GM20000 (cell line): Measurements from ENCODE around the gene ANO2.

Source experiments
- DNase-seq: peaks from one replicate; pipeline ENCODE4 v3.0.0; 2012; ENCODE audit warnings: low spot score
- CTCF ChIP-seq: IDR thresholded peaks from 2 replicates; pipeline ENCODE4 v1.5.1; 2012; ENCODE audit warnings: mild to moderate bottlenecking, control low read depth; ENCODE audit errors: extremely low read depth, missing control alignments

Gene ANO2

GRCh38 chr12:5924342-5924741, 20.7 kb downstream of the ANO2 start:
- DNase-seq: no peak
- TF ChIP-seq CTCF: no peak

DNA sequence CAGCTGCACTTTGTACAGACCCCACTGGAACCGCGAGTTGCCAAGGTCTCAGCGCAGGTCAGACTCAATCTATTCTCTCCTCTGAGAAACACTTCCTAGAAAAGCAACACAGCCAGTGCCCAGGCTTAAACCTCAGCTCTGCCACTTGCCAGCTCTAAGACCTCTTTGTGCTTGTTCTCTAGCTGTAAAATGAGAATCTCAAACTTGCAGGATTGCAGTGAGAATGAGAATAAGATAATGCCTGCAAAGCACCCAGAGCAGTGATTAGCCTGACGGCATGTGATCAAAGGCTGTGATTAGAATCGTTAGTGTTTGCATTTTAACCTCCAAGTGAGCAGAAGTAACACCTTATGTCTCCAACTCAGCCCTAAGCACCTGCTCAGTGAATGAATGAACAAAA, 21.3 kb downstream of the ANO2 start:
- DNase-seq: no peak
- no peak for TF ChIP-seq CTCF

DNA sequence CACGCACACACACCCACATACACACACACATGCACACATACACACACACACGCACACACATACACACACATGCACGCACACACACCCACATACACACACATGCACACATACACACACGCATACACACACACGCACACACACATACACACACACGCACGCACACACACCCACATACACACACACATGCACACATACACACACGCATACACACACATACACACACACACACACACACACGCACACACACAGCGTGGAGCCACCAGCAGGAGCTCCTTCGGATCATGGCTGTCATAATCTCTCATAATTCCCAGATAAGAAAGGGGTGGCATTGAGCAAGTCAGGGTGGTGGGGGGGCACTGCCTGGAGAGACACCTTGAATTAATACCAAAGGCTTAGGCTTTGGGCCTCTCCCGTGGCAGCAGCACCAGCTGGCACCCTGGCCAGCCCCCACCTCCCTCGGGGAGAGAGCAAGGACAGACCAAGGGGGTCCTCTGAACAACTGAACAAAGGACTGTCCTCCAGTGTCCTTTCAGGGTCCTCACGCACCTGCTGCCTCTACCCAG, 21.9 kb downstream of the ANO2 start:
- no peak for TF ChIP-seq CTCF
- DNase-seq: no peak

GRCh38 chr12:5921966-5922899, 22.8 kb downstream of the ANO2 start:
- TF ChIP-seq CTCF: no peak
- DNase-seq: no peak

DNA sequence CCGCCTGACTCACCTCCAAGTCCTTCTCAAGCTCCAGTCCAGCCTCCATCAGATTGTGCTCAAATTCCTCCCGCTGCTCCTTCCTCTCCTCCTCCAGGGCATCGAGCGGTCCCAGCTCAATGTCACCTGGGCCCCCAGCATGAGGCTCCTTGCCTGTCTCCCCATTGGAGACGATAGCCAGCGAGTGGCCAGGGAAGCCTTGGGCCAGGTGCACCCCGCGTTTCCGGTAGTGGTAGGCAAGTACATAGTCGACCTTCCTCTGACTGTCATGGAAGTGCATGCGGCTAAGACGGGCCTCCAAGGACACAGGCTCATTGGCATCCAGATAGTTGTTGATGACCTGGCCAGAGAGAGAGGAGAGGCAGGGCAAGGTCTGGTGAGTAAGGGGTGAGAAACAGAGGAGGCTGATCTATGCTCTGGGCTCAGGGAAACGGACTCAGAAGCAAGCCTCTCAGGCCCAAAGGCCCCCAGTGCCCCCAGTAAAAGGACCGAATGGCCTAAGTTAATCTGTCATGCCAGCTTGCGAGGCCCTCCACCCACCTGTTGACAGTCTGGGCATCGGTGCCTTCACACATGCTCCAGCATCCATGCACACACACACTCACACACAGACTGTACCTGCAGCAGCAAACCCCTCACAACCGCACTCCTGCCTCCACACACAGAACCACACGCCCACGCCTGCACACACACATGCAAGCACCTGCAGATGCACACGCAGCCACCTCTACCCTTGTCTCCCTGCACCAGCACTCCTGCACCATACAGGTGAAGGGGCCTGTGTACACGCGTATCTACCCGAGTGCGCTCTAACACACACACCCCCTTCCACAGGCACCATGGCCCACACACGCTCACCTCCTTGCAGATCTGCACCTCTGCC, 23.8 kb downstream of the ANO2 start:
- no peak for TF ChIP-seq CTCF
- DNase-seq: no peak

DNA sequence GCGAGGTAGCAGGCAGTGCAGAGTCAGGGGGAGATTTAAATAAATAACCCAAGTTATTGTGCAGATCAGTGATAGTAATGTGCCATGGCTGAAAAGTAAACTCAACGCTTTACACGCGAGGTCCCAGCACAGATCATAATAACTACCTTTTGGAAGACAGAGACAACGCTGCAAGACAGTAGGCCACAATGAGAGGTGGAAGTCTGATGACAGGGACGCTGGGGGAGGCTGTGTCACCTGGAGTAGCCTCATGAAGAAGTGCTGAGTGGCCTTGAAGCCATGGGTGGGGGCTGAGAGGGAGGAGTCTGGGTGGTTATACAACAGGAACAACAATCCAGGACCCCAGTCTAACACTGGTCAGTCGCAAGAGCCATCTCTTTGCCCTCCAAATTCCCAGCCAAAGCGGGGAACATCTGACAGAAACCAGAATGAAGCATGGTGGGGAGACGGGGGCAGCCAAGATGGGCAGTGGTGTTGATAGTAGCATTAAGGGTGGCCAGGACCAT, 28.2 kb downstream of the ANO2 start:
- no peak for DNase-seq

More for the DNA sequence above, 28.2 kb downstream of the ANO2 start:
- no peak for TF ChIP-seq CTCF
